ENCODE data around the gene TPK1.

DNA sequence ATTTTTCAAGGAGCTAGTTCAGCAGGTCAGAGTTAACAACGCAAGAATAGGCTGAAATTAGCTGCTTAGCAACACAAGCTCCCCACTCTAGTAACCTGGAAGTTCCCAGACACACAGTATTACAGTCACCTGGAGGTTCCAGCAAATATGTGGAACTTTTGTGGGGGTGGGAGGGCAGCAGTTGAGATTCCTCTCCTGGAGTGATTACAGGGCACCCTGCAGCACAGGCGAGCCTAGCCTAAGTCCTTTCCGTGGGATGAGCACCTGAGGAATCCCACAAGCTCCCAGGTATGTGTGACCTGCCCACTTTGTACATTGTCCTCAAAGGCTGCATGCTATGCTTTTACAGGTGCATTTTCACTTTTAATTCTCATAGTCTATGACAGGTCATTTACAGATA is 13.6 kb downstream of the TPK1 start:
- TF ChIP-seq, protein P1, sequence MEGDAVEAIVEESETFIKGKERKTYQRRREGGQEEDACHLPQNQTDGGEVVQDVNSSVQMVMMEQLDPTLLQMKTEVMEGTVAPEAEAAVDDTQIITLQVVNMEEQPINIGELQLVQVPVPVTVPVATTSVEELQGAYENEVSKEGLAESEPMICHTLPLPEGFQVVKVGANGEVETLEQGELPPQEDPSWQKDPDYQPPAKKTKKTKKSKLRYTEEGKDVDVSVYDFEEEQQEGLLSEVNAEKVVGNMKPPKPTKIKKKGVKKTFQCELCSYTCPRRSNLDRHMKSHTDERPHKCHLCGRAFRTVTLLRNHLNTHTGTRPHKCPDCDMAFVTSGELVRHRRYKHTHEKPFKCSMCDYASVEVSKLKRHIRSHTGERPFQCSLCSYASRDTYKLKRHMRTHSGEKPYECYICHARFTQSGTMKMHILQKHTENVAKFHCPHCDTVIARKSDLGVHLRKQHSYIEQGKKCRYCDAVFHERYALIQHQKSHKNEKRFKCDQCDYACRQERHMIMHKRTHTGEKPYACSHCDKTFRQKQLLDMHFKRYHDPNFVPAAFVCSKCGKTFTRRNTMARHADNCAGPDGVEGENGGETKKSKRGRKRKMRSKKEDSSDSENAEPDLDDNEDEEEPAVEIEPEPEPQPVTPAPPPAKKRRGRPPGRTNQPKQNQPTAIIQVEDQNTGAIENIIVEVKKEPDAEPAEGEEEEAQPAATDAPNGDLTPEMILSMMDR (conservative IDR thresholded peaks at IDR 0.05 in 1 of 2, IDR thresholded peaks at IDR 0.05 in 1 of 2; ENCODE audit: low read depth in 1 of 2, low read length in 2 of 2) = no peak
- no peak for TF ChIP-seq EZH2 (IDR thresholded peaks at IDR 0.05; ENCODE audit: low read length, missing control alignments)
